IPS-NIHi11 (cell line): Measurements from ENCODE around the gene TLR7.

Experiments
- DNase-seq: peaks from one replicate; pipeline ENCODE4 v3.0.0; 2012; ENCODE audit warnings: mixed read lengths, low spot score

Gene TLR7

DNA sequence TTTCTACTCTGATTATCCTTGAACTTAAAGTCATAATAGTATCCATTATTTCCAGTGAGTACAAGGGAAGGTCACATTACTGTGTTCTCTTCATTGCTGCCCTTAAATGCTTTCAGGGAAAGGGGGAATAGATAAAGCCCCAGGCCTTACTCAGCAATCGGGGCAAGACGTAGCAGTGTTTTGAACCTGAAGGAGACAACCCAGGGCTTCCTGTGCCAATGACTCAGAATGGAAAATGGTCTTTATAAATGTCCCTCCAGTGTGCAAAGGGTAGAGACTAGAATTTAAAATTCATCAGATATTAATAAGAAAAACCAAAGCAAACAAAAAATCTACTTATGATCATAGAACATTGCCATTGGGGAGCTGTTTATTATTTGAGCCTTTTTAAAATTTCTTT lies 63.3 kb downstream of the TLR7 start:
- DNase-seq = no peak

DNA sequence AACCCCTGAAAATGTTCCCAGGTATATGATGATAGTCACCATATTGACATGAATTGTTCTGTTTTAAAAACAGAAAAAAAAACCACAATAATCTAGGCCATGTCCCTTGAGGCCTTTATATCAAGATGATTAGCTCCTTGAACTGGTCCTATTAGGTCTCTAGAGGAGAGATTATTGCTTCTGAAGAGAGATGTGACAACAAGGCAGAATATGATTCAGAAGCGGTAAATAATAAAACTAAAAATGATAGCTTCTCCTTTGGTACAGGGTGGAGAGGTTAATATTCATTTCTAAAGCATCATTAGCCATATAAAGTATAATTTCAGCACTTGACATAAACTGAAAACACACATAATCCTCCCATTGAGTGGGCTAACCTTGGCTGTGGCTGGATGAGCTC lies 65.4 kb downstream of the TLR7 start:
- no peak for DNase-seq

DNA sequence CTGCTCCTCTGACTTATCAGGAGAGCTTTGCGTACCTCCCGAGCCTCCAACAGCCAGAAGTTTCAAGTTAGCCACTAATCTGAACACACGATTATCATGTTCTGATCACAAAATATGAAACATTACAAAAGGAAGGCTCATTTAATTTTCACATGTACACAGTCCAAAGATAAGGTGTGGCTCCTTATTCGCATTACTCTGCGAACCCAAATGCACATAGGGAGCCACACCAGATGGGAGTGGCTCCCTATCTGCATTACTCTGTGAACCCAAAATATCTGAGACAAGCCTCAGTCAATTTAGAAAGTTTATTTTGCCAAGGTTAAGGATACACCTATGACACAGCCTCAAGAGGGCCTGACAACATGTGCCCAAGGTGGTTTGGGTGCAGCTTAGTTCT lies 68.0 kb downstream of the TLR7 start:
- no peak for DNase-seq

DNA sequence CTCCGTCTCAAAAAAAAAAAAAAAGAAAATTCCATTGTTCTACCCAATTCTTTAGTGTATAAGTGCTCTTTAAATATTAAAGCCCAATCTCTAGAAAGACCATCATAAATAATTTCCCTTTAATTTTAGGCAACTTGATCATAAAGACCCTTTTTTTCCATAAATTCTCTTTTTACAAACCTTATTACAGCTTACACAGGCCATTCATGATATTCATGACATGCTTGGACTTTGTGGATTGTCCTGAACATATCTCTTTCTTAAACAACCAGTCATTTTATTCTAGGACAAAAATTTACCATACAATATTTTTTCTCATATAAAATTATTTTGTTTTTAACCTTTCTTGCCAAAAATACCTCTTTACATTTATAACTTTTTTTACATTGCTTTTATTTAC lies 70.1 kb downstream of the TLR7 start:
- DNase-seq = no peak
